Measurements from ENCODE around the gene ADRA2C.

GRCh38 chr4:3810111-3810680, 44.0 kb downstream of the ADRA2C start:
- TF ChIP-seq CTCF (IDR thresholded peaks at IDR 0.05) (no peak), POLR2AphosphoS5 (IDR thresholded peaks at IDR 0.05; ENCODE audit: insufficient read depth in 1 of 2, low read depth in 1 of 2) (no peak)
